MM.1S (cell line): Measurements from ENCODE around the gene SLC38A11.

ENCODE experiments used
- DNase-seq: peaks from one replicate; pipeline ENCODE4 v3.0.0-alpha.2; 2015
- H2AFZ ChIP-seq: fragments of 300-600 bp; sonication (generic); 2 replicates; pipeline ENCODE4 v1.6.0; 2016; ENCODE audit warnings: antibody characterized with exemption, low read length
- H3F3A ChIP-seq: fragments of 300-600 bp; sonication (generic); 2 replicates; pipeline ENCODE4 v1.6.1; 2016; ENCODE audit warnings: mild to moderate bottlenecking, antibody characterized with exemption, low read length, moderate library complexity, mixed read lengths; ENCODE audit not compliant: insufficient read depth
- H3K27ac ChIP-seq: fragments of 300-600 bp; sonication (generic); 2 replicates; pipeline ENCODE4 v1.5.1; 2016; ENCODE audit warnings: mild to moderate bottlenecking, low read length
- H3K27me3 ChIP-seq: fragments of 300-600 bp; sonication (generic); replicated peaks from 2 replicates; pipeline ENCODE4 v1.6.0; 2016; ENCODE audit warnings: low read length; ENCODE audit not compliant: insufficient read depth
- H3K36me3 ChIP-seq: fragments of 300-600 bp; sonication (generic); replicated peaks from 2 replicates; pipeline ENCODE4 v1.6.1; 2016; ENCODE audit warnings: mild to moderate bottlenecking, low read length, mixed read lengths; ENCODE audit not compliant: insufficient read depth
- H3K4me1 ChIP-seq: fragments of 300-600 bp; sonication (generic); 2 replicates; pipeline ENCODE4 v1.6.1; 2016; ENCODE audit warnings: low read length, mixed read lengths
- H3K4me2 ChIP-seq: fragments of 300-600 bp; sonication (generic); 2 replicates; pipeline ENCODE4 v1.6.0; 2016; ENCODE audit warnings: low read depth, low read length
- H3K4me3 ChIP-seq: fragments of 300-600 bp; sonication (generic); 2 replicates; pipeline ENCODE4 v1.5.1; 2016; ENCODE audit warnings: low read length, mixed read lengths
- H3K79me2 ChIP-seq: fragments of 300-600 bp; sonication (generic); 2 replicates; pipeline ENCODE4 v1.6.1; 2016; ENCODE audit warnings: mixed run types, low read length, mixed read lengths
- H3K9ac ChIP-seq: fragments of 300-600 bp; sonication (generic); 2 replicates; pipeline ENCODE4 v1.6.1; 2016; ENCODE audit warnings: low read length, mixed read lengths
- H3K9me2 ChIP-seq: fragments of 300-600 bp; sonication (generic); replicated peaks from 2 replicates; pipeline ENCODE4 v1.6.1; 2016; ENCODE audit warnings: mild to moderate bottlenecking, low read length, mixed read lengths; ENCODE audit not compliant: insufficient read depth
- H3K9me3 ChIP-seq: fragments of 300-600 bp; sonication (generic); replicated peaks from 2 replicates; pipeline ENCODE4 v1.6.1; 2016; ENCODE audit warnings: mild to moderate bottlenecking, low read length, mixed read lengths; ENCODE audit not compliant: insufficient read depth
- H4K20me1 ChIP-seq: fragments of 300-600 bp; sonication (generic); 2 replicates; pipeline ENCODE4 v1.6.1; 2016; ENCODE audit warnings: mild to moderate bottlenecking, low read length, moderate library complexity, mixed read lengths; ENCODE audit not compliant: insufficient read depth
- EZH2 ChIP-seq: fragments of 300-600 bp; sonication (generic); optimal IDR thresholded peaks from 2 replicates; pipeline ENCODE3; 2017; ENCODE audit warnings: low read depth, mild to moderate bottlenecking, antibody characterized with exemption, low read length, mixed read lengths
- EZH2phosphoT487 ChIP-seq: fragments of 300-600 bp; sonication (generic); IDR thresholded peaks from 2 replicates; pipeline ENCODE4 v1.6.1; 2018; ENCODE audit warnings: antibody characterized with exemption, low read length
- TF ChIP-seq, protein P1 (sequence below): fragments of 300-600 bp; sonication (generic); IDR thresholded peaks from 2 replicates; pipeline ENCODE4 v1.5.1; 2016; ENCODE audit warnings: antibody characterized with exemption, low read length, mixed read lengths

SLC38A11 gene

GRCh38 chr2:164948540-164948939 lies 6.8 kb downstream of the SLC38A11 start:
- H3K9me3 ChIP-seq, result no peaks in the 10 kb centered on the region
- H3K27me3 ChIP-seq, result no peaks in the 10 kb centered on the region
- no peak overlapping the region for H3K27ac ChIP-seq
- no peaks in the 10 kb centered on the region for H3F3A ChIP-seq
- no peaks in the 10 kb centered on the region for H3K4me1 ChIP-seq
- H3K36me3 ChIP-seq, result no peaks in the 10 kb centered on the region
- no peak overlapping the region for H3K4me3 ChIP-seq
- H2AFZ ChIP-seq, result no peak overlapping the region
- no peaks in the 10 kb centered on the region for H3K9me2 ChIP-seq
- H3K79me2 ChIP-seq, result no peaks in the 10 kb centered on the region
- no peaks in the 10 kb centered on the region for H4K20me1 ChIP-seq
- no peak for DNase-seq
- H3K4me2 ChIP-seq, result no peak overlapping the region
- TF ChIP-seq EZH2 (no peak), EZH2phosphoT487 (no peak)
- TF ChIP-seq, protein P1, sequence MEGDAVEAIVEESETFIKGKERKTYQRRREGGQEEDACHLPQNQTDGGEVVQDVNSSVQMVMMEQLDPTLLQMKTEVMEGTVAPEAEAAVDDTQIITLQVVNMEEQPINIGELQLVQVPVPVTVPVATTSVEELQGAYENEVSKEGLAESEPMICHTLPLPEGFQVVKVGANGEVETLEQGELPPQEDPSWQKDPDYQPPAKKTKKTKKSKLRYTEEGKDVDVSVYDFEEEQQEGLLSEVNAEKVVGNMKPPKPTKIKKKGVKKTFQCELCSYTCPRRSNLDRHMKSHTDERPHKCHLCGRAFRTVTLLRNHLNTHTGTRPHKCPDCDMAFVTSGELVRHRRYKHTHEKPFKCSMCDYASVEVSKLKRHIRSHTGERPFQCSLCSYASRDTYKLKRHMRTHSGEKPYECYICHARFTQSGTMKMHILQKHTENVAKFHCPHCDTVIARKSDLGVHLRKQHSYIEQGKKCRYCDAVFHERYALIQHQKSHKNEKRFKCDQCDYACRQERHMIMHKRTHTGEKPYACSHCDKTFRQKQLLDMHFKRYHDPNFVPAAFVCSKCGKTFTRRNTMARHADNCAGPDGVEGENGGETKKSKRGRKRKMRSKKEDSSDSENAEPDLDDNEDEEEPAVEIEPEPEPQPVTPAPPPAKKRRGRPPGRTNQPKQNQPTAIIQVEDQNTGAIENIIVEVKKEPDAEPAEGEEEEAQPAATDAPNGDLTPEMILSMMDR, result no peak
- no peak overlapping the region for H3K9ac ChIP-seq

- Histone ChIP-seq H3K36me3 (no peaks in the 10 kb centered on the region), H3K79me2 (no peaks in the 10 kb centered on the region), H4K20me1 (no peaks in the 10 kb centered on the region), H3K4me3 (no peak overlapping the region), H3K9me2 (no peaks in the 10 kb centered on the region), H3K4me2 (no peak overlapping the region), H2AFZ (no peak overlapping the region), H3K9ac (no peak overlapping the region), H3K4me1 (no peaks in the 10 kb centered on the region), H3K27ac (no peak overlapping the region), H3K27me3 (no peaks in the 10 kb centered on the region), H3K9me3 (no peaks in the 10 kb centered on the region), H3F3A (no peaks in the 10 kb centered on the region)
- no peak for DNase-seq
- TF ChIP-seq EZH2phosphoT487, result no peak
- TF ChIP-seq EZH2, result no peak
- TF ChIP-seq, protein P1, result no peak
Measured at GRCh38 chr2:164947281-164947680, 8.0 kb downstream of the SLC38A11 start.

GRCh38 chr2:164943289-164943688 lies 12.0 kb downstream of the SLC38A11 start:
- DNase-seq, result no peak
- no peaks in the 10 kb centered on the region for H3K9me3 ChIP-seq
- no peak overlapping the region for H3K4me2 ChIP-seq
- H3F3A ChIP-seq, result no peaks in the 10 kb centered on the region
- no peaks in the 10 kb centered on the region for H3K4me1 ChIP-seq
- no peaks in the 10 kb centered on the region for H4K20me1 ChIP-seq
- no peak overlapping the region for H3K27ac ChIP-seq
- no peaks in the 10 kb centered on the region for H3K79me2 ChIP-seq
- TF ChIP-seq EZH2 (no peak), EZH2phosphoT487 (no peak)
- TF ChIP-seq, protein P1, result no peak
- no peak overlapping the region for H3K4me3 ChIP-seq
- no peak overlapping the region for H3K9ac ChIP-seq
- no peaks in the 10 kb centered on the region for H3K27me3 ChIP-seq
- no peaks in the 10 kb centered on the region for H3K36me3 ChIP-seq
- no peaks in the 10 kb centered on the region for H3K9me2 ChIP-seq
- no peak overlapping the region for H2AFZ ChIP-seq
